Ramos (cell line): ENCODE results near the gene FLNC.

Experiments used
- in situ Hi-C: fragments of 300-500 bp; cut with MboI; formaldehyde crosslinking; loops from one replicate; pipeline ENCODE4 v1.14.3; 2022; ENCODE audit warnings: low sequenced_read_pairs; ENCODE audit not compliant: unreplicated experiment

FLNC gene

DNA sequence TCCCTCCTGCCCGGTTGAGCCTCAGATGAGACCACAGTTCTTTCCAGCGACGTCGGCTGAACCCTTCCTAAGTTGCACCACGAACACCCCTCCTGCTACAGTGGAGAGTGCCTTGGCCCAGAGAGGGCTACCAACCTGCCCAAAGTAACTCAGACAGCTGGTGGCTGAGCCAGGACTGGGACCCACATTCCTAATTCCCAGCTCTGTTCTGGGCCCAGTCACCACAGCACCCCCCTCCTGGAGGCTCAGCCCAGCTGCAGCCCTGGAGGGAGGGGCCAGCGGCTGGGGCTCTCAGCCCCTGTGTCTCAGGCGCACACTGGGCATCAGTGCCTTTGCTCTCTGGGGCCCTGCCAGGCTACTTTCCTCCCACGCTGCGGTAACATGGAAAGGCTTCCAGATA lies 43.0 kb downstream of the FLNC start:
- in situ Hi-C loops = loop anchor here (10.0 kb wide), 1 partner anchor 398 kb away; the partner anchor contains the start of gene METTL2B

DNA sequence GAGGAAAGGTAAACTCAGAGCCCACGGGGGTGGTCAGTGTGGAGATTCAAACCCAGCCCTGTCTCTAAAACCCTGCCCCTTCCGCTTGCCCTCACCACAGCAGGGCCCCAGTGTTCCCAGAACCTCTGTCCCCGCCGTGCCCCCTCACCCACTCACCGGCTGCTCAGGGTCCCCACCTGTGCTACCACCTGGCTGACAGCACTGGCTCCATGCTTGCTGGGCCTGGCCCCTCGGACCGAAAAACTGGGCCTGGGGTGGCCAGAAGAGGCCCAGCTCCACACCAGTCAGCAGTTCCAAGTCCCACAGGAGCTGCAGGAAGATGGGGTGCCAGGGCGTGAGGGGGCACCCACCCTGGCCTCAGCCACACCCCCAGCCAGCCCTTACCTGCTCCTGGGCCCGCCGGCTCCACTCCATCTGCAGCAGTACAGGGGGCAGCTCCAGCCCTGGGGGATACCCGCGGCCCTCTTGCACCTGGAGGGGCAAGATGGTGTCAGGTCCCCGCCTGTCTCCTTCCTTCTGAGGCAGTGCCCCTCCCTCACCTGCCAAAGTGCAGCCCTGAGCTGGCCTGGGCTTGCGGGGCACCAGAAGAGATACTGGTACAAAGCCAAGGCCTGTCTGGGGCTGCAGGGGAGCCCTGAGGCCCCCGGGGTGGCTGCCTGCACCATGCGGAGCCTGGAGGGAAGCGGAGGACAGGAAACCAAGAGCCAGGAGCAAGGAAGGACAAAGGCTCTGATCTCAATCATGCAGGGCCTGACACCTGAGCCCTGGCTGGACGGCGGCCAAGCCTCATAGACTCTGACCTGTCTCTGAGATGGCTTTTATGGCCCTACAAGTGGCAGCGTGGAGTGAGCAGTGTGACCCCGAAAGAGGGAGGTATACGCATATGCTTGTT lies 44.2 kb downstream of the FLNC start:
- in situ Hi-C loops = loop anchor here (10.0 kb wide), 1 partner anchor 400 kb away; the partner anchor contains the start of gene METTL2B

DNA sequence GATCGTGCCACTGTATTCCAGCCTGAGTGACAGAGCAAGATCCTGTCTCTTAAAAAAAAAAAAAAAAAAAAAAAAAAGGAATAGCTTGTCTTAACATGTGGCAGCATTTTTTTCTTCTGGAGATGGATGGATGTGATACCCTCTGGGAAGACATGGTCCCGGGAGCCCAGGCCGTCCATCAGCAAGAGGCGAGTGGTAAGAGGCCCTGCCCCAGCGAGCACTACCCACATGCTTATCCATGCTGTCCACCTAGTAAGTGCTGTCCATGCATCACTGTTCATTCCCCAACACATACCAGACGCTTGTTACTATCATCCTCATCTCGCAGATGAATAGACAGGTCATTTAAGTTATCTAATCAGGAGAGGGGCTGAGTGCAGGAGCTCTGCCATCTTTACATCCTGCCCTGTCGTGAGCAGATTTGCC lies 45.3 kb downstream of the FLNC start:
- in situ Hi-C loops = loop anchor here (10.0 kb wide), 1 partner anchor 401 kb away; the partner anchor contains the start of gene METTL2B

DNA sequence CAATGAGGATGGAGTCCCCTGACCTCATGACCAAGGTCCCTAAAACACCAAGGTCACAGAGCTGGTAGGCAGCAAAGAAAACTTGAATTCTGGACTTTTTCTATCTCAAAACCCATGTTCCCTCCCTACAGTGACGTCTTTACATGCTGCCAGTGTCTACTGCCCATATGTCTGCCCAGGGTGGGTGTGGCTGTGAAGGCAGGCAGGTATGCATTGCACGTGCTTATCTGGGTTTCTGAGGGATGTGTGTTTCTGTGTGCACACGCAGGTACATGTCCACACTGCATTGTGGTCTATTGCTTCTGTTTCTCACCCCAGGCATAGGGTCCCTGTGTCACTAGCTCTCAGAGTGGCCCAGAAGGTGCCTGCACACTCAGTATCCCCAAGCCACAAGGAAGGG lies 45.9 kb downstream of the FLNC start:
- in situ Hi-C loops = loop anchor here (10.0 kb wide), 1 partner anchor 401 kb away; the partner anchor contains the start of gene METTL2B

DNA sequence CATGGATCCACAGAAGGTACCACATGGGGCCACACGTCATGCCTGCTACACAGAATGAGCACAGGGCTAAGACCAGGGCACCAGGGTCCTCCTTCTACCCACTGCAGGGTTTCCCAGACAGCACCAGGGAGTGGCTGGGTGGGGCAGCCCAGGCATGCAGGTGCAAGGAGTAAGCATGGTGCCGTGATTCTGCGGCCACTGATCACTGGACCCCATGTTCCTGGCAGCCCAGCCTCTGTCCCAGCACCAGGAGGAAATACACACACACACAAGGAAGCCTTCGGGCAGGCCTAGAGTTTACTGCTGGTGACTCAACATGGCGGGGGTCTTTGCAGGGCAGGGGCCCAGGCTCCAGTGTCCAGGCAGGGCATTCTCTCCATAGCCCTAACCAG lies 46.4 kb downstream of the FLNC start:
- in situ Hi-C loops = loop anchor here (10.0 kb wide), 1 partner anchor 402 kb away; the partner anchor contains the start of gene METTL2B

DNA sequence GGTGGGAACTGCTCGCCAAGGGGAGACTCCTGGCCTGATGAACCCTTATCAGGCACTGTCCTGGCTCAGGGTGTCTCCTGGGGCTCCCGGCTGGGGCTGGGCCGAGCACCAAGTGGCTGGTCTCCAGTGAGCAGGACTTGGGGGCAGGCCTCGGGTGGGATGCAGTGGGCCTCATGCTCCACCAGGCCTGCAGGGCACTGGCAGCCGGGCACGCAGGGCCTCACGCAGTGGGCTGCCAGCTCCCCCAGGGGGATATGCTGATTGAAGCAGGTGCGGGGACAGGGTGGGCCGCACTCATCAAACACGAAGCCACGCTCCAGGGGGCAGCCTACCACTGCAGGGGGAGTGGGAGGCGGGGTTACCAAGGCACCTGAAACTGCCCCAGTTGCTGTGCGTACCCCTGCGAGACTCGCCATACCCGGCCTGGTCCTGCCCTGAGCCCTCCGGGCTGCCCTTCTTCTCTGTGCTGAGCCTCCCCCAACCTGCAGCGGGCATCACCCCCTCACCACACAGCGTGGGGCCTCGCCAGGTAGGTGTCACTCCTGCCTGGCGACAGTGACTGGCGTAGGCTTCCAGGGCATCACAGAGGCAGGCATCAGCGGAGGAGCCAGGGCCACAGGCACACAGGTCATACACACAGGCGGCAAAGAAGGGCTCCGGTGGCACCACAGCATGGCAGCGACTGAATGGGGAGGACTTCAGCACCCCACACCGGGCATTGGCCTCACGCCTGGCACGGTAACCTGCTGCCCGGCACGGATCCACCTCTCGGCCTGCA lies 47.0 kb downstream of the FLNC start:
- in situ Hi-C loops = loop anchor here (10.0 kb wide), 1 partner anchor 402 kb away; the partner anchor contains the start of gene METTL2B

DNA sequence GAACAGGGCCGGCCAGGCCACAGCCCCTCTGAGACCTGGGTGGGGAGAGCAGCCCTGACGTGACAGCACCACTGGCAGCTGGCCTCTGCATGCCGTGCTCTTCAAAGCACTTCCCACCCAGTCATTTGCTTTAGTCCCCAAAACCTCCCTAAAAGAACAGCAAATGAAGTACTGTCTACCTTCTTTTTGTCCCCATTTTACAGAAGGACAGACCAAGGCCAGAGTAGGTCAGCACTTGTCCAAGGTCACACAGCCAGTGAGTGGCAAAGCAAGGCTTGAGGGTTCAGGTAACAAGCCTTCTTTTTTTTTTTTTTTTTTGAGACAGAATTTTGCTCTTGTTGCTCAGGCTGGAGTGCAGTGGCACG lies 47.5 kb downstream of the FLNC start:
- in situ Hi-C loops = loop anchor here (10.0 kb wide), 1 partner anchor 403 kb away; the partner anchor contains the start of gene METTL2B

DNA sequence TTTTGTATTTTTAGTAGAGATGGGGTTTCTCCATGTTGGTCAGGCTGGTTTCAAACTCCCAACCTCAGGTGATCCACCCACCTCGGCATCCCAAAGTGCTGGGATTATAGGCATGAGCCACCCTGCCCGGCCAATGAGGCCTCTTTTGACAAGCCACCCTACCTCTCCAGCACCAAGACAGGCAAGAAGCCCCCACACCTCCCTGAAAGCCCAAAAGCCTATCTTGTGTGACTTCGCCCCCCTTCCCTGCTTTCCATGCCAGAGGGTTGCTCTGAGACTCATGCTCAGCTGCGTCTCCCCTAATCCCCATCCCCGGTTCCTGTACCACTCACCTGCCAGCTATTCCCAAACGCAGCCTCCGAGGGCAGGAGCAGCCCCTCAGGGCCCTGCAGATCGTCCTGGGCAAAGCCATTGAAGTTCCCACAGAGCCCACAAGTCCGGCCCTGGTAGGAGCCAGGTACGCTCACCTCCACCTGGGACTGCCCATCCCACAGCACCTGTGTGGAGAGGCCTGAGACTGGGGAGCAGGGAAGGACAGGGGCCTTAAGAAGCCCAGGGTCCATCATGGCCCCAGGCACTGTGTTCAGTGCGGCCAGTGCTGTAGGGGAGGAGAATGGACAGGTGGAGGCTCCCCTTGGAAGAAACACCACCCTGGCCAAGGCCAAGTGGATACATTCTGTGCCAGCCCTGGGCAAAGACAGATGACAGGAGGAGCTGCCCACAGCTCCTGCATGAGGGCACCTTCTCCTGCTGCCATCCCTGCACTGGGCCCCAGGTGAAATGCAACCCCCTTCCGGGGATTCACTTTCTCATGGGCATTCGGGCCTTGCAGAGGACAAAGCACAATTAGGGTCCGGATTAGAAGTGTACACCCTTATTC lies 48.3 kb downstream of the FLNC start:
- in situ Hi-C loops = loop anchor here (10.0 kb wide), 1 partner anchor 404 kb away; the partner anchor contains the start of gene METTL2B

DNA sequence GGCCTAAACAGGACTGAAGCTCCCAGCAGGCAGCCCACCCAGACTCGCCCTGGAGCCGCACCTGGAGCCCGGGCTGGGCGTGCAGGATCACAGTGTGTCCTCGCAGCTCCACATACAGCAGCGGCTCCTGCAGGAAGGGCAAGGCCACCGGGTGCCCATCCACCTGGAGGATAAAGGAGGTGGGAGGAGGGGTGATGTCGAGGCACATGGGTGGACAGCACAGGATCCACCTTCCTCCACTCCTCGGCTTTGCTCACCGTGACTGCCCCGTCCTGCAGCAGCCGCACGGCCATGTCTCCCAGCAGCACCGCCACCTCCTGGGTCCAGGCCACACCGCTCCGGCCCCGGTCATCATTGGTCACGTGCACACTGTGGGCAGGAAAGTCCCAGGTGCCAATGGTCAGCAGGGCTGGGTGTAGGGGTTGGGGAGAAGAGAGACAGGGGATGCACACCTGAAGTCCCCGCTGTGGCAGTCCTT lies 49.3 kb downstream of the FLNC start:
- in situ Hi-C loops = loop anchor here (10.0 kb wide), 1 partner anchor 405 kb away; the partner anchor contains the start of gene METTL2B

DNA sequence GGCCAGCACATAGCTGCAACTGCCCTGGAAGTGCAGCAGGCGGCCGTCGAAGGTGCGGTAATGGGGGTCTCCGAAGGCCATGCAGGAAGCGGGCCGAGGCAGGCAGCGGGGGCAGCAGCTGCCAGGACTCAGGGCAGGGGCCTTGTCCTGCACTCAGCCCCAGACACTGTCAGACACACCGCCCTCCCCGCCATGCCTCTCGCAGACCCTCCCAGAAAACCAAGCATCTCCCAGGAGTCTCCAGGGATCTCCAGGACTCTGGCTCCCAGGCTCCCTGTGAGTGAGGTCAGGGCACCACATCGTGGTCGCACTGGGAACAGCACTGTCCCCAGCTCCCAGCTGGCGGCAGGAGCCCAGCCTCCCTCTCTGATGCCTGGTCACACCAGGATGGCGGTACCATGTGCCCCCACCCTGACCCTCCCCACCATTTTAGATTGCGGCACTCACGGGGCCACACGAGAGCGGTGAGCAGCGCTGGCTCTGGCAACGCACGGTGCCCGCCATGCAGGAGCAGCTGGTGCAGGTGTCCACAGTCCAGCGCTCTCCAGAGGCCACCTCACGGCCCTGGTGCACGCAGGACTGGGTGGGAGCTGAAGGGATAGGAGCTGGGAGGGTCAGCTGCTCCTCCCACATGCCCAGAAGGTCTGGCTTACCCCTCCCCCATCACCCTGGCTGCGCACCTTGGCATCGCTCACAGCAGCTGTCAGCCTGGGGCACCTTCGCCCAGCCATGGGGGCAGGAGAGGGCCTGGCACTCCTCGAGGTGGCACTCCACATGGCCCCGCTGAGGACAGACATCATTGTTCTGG lies 49.9 kb downstream of the FLNC start:
- in situ Hi-C loops = loop anchor here (10.0 kb wide), 2 partner anchors 275 to 405 kb away; partner anchors contain the start of gene METTL2B

DNA sequence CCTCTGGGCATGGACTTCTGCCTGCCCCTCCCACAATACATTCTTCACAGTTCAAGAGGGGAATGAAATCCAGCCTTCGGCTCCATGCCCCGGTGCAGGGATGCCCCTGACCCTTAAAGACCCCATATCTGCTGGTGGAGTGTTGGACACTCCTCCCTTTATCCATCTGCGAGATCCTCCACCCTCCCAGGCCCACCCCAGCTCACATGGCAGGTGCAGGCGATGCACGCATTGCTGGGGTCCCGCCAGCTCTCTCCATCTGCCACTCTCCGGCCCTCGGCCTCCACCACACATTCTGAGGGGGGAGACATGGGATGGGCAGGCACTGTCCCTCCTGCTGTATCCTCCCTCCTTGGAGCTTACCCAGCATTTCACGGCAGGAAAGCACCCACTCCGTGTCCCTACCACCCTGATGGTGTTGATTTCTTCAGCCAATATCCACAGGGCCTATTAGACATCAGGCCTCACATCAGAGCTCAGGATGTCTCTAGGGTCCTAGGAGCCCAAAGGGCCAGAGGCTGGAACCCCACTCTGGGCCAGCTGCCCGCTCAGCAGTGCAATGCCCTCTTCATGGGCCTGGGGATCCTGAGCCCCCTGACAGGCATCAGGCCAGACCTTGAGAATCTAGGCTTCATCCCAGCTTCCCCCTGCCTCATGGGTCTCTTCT lies 50.7 kb downstream of the FLNC start:
- in situ Hi-C loops = loop anchor here (10.0 kb wide), 1 partner anchor 276 kb away; no protein-coding TSS in a partner anchor

DNA sequence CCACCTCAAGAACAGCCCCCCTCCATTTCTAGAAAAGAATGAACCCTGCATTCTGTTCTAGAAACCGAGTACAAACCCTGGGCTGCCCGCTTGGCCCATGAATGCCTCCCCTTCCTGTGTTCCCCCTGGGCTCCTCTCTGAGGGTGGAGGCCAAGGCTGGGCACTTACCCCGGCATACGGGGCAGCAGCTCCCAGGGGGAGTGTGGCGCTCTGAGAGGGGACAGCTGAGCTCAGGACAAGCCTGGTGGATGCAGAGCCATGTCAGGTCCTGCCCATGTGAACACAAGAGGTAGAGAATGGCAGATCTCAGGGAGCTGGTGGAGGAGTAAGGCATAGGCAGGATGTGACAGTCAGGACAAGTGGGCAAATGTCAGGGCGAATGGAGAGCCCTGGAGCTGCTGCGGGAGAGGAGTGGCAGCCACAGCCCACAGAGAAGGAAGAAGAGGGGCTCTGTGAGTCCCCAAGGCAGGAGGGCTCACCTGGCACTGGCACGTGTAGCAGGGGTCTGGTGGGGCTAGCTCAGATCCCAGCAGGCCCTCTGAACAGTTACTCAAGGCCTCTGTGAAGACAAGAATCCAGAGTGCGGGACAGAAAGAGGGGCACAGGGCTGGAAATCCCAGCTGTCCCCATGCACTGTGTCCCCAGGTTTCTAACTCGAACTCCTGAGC lies 51.4 kb downstream of the FLNC start:
- in situ Hi-C loops = loop anchor here (10.0 kb wide), 1 partner anchor 277 kb away; no protein-coding TSS in a partner anchor

DNA sequence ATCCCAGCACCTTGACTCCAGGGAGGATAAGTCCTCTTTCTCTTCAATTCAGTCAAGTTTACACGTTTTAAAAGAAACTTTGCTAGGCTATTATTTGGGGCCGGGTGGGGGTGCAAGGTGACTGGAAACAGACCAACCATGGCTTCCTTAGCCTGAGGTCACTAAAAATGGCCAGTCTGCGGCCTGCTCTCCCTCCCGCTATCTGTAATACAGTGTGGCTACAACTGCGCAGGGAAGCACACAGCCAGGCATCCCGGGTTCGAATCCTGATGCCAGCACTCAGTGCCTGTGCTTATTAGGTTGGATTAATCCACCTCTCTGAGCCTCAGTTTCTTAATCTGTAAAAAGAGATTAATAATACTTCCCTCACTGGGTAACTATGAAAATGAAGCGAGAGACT lies 51.9 kb downstream of the FLNC start:
- in situ Hi-C loops = loop anchor here (10.0 kb wide), 1 partner anchor 277 kb away; no protein-coding TSS in a partner anchor

DNA sequence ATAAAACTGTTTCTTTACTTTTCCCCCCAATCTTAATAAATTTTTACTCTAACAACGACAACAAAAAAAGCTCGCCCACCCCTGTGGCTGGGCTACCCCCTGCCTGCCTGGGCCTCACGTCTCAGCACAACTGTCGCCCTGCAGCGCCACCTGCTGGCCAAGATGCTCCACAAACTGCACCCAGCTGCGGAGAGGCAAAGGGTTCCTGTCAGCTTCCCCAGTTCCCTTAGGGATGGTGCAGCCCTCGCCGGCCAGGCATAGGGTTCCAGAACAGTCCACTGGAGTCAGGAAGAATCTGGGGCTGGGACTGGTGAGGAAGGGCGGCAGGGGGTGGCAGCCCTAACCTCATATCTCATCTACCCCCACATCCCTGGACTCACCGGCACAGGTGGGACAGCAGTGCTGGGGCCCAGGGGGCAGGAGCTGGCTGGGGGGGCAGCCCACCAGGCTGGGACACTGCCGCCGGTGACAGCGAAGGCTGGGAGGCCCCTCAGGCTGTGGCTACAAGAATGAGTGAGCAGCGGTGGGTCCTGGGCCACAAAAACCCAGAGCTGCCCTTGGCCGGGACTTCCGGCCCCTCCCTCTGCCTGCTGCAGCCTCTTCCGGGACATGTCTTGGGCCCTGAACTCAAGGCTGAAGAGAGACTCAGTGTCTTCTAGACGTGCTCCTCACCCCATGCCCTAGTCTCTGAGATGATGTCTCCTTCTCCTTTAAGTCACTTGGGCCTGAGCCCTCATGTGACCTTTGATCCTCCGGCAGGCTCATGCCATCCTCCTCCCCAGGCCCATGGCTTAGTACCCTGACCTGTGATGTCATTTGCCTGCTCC lies 53.6 kb downstream of the FLNC start:
- in situ Hi-C loops = loop anchor here (10.0 kb wide), 1 partner anchor 279 kb away; no protein-coding TSS in a partner anchor

DNA sequence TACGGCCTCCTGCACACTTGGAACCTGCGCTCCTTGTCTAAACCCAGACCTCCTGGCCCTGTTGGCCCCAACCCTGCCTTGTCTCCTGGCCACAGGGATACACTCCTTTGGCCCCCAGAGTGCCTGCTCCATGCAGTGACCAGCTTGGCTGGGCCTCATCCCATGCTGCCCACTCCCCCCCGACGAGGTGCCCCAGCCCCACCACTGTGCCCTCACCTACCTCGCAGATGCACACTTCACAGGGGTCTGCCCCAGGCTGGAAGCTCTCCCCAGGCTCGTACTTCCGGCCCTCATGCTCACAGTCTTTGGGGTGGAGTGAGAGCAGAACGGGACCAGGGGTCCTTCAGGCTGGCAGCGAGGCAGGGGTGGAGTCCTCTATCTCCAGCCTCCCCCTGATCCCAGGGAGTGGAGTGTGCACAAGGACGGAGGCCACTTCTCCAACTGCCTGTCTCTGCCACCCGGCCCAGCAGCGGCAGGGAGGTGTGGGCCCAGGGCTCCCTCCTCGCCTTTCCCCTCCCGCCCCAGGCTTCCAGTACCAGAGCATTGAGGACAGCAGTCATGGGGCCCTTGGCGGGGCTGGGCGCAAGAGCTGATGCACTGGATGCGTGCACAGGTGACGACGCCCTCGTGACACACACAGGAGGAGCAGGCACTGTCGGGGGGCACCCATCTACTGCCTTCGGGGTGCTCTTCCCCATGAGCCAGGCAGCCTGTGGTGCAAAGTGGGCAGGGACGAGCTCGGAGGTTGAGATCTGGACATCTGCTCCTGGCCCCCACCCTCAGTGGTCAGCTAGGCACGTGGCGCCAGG lies 54.6 kb downstream of the FLNC start:
- in situ Hi-C loops = loop anchor here (10.0 kb wide), 1 partner anchor 280 kb away; no protein-coding TSS in a partner anchor
